ENCODE data around the gene ATP13A3. TPM values are rescaled to one million over a fixed set of nuclear protein-coding genes. Genes with fewer than 3 reads are reported as not detected.

The ATP13A3 gene
- total and polyA plus RNA-seq, 9 of the 15 experiments (the other 6 are each of a cell fraction or from before 2014, with no cell fraction given) = 16.6 to 135 (median 86.6) TPM

- TF ChIP-seq SMARCA5 (IDR thresholded peaks at IDR 0.05) = no peak
Measured at GRCh38 chr3:194485881-194486539, 792 bp downstream of the ATP13A3 start (continued).

GRCh38 chr3:194485468-194485880 is 1.3 kb downstream of the ATP13A3 start:
- H3K4me1 ChIP-seq (replicated peaks in 1 of 2; ENCODE audit: control insufficient read depth in 2 of 2, insufficient read depth in 2 of 2, low read length in 2 of 2) = peaks cover 44 to 58% of the 10 kb centered on the region in 2 experiments
- H3K79me2 ChIP-seq (ENCODE audit: control insufficient read depth, insufficient read depth, low read length) = peaks cover 71% of the 10 kb centered on the region
- no TSS peak for BruUV-seq (replicated peaks)
- DNase-seq (ENCODE audit: extremely low read depth in 1 of 4, low spot score in 3 of 4) (no peak), FAIRE-seq (no peak), ATAC-seq (no peak)
- H3K9ac ChIP-seq (ENCODE audit: insufficient read depth in 1 of 2, low read depth in 2 of 2, low read length in 2 of 2) = peak overlapping the region; percentile 85 to 98; a peak in 3 of 4 replicates
- no peaks in the 10 kb centered on the region for H3K9me3 ChIP-seq (replicated peaks; ENCODE audit: control insufficient read depth, insufficient read depth, low read depth, low read length)
- intact Hi-C loops (cut with micrococcal nuclease) = loop anchor here (5.0 to 10.0 kb wide), 2 partner anchors 37 to 401 kb away; no protein-coding TSS in a partner anchor
- CTCF ChIA-PET (ENCODE audit: low intra/inter-chr PET ratio) = no interaction called here
- POLR2A ChIA-PET = interaction anchor here (0.6 to 2.2 kb wide), 4 partner anchors 11 to 99 kb away, joined by 3 to 7 read pairs (median 5); no protein-coding TSS in a partner anchor
- no peaks in the 10 kb centered on the region for H3K27me3 ChIP-seq (ENCODE audit: control insufficient read depth in 2 of 2, insufficient read depth in 2 of 2, low read length in 2 of 2)
- peak overlapping the region; percentile 66 for H3K4me3 ChIP-seq
- peak overlapping the region; percentile 85 for H3K4me2 ChIP-seq (ENCODE audit: insufficient read depth, low read length)
- in situ Hi-C loops (cut with MboI) = no loop called here
- TF ChIP-seq RNF2 (IDR thresholded peaks at IDR 0.05) = no peak
- 0 out of 2 replicates have a peak, but pooled peaks have one; percentile 20 for TF ChIP-seq MEF2D (tag; conservative IDR thresholded peaks at IDR 0.05; ENCODE audit: low read depth)
- TF ChIP-seq JUND (IDR thresholded peaks at IDR 0.05; ENCODE audit: borderline replicate concordance, low read depth, low read length) = no peak
- 0 out of 3 replicates have a peak, but pooled peaks have one; percentile 5 for TF ChIP-seq JUND (tag; IDR thresholded peaks at IDR 0.05; ENCODE audit: borderline replicate concordance, low read depth, low read length)
- peaks cover 9% of the 10 kb centered on the region; the same call in 1 of the 2 replicates for H4K20me1 ChIP-seq (replicated peaks; ENCODE audit: control insufficient read depth, insufficient read depth, low read length)
- H3K27ac ChIP-seq (ENCODE audit: extremely low read depth, low read depth, low read length) = peak overlapping the region; percentile 93
- WGBS (ENCODE audit: insufficient coverage, low coverage, missing lambda C conversion rate) = 12% methylated on average over 6 of the region's 6 CpGs
- H3K36me3 ChIP-seq (ENCODE audit: control insufficient read depth, insufficient read depth, low read length) = peaks cover 43% of the 10 kb centered on the region
- no peaks in the 10 kb centered on the region for H3K9me1 ChIP-seq (ENCODE audit: control insufficient read depth, insufficient read depth, low read length)
- H2AFZ ChIP-seq (ENCODE audit: low read depth, low read length) = no peak overlapping the region
